Lung (tissue), 12 donors: ENCODE data around the gene OR12D1. TPM values are rescaled to one million over a fixed set of nuclear protein-coding genes. Genes with fewer than 3 reads are reported as not detected.

Source experiments
- ATAC-seq: fragments of 200-7000 bp; cut with Tn5 transposase; one replicate; pipeline ENCODE4 v1.9.1; 2020; ENCODE audit warnings: moderate number of reproducible peaks; ENCODE audit not compliant: insufficient read depth, low FRiP score
- DNase-seq, 3 donors: peaks; one replicate each; pipeline ENCODE4 v3.0.0-alpha.2; 2013 to 2017
- H3K27ac ChIP-seq, 2 donors: one replicate each; pipeline ENCODE4 v1.5.1; 2013; ENCODE audit warnings: mild to moderate bottlenecking in 2 of 2, moderate library complexity in 2 of 2, control low read depth in 1 of 2, inconsistent platforms in 1 of 2, low read depth in 1 of 2, low read length in 1 of 2
- H3K27me3 ChIP-seq, 3 donors: one replicate each; pipeline ENCODE4 v1.5.1; 2013; ENCODE audit warnings: low read length in 2 of 3; ENCODE audit not compliant: control insufficient read depth in 3 of 3, insufficient read depth in 3 of 3
- H3K36me3 ChIP-seq, 4 donors: one replicate each; pipeline ENCODE4 v1.5.1; 2013; ENCODE audit warnings: low read length in 4 of 4, mild to moderate bottlenecking in 1 of 4, moderate library complexity in 1 of 4; ENCODE audit not compliant: control insufficient read depth in 4 of 4, insufficient read depth in 4 of 4
- H3K4me1 ChIP-seq, 5 donors: one replicate each; pipeline ENCODE4 v1.5.1; 2013; ENCODE audit warnings: low read length in 5 of 5, mild to moderate bottlenecking in 2 of 5, moderate library complexity in 1 of 5; ENCODE audit not compliant: control insufficient read depth in 5 of 5, insufficient read depth in 5 of 5
- H3K4me3 ChIP-seq: one replicate; pipeline ENCODE4 v1.5.1; 2013; ENCODE audit warnings: mild to moderate bottlenecking, control low read depth, moderate library complexity
- H3K9ac ChIP-seq, 2 donors: one replicate each; pipeline ENCODE4 v1.5.1; 2013; ENCODE audit warnings: low read length in 2 of 2, control low read depth in 1 of 2; ENCODE audit not compliant: insufficient read depth in 1 of 2
- H3K9me3 ChIP-seq, 4 donors: one replicate each; pipeline ENCODE4 v1.5.1; 2013; ENCODE audit warnings: low read length in 3 of 4, mild to moderate bottlenecking in 1 of 4, moderate library complexity in 1 of 4; ENCODE audit not compliant: control insufficient read depth in 4 of 4, insufficient read depth in 3 of 4
- WGBS, 2 donors: extraction: QIAGEN DNeasy Blood & Tissue Kit; methylation state at CpG; one replicate each; pipeline ENCODE4 v1.1.7; 2013; 5-methylcytosine and 5-hydroxymethylcytosine counted together
- polyA plus RNA-seq, 2 donors: library from polyadenylated mRNA; stranded (reverse); fragments of 200-250 nt; gene quantifications; one replicate each; pipeline ENCODE4 v1.2.1, GENCODE V29; 2013
- total RNA-seq, 2 donors: library from RNA; depleted of rRNA in 1 of 2; stranded (reverse); fragments of >200 nt in 1 of 2; gene quantifications; one replicate each; pipeline ENCODE4 v1.2.1, GENCODE V29; 2014 to 2021
- TF ChIP-seq, protein P1 (sequence below): IDR thresholded peaks from 2 replicates; pipeline ENCODE4 v1.5.1; 2012; ENCODE audit warnings: mild to moderate bottlenecking; ENCODE audit errors: control extremely low read depth, extremely low read depth
- donor health status: control.
- donor health status: control.
- donor health status: Bipolar disorder and iron deficiency.
- donor health status: healthy.
- donor health status: DM: yes; HTN: yes; CAD: no.

OR12D1 gene
- total and polyA plus RNA-seq, 4 donors: not detected

DNA sequence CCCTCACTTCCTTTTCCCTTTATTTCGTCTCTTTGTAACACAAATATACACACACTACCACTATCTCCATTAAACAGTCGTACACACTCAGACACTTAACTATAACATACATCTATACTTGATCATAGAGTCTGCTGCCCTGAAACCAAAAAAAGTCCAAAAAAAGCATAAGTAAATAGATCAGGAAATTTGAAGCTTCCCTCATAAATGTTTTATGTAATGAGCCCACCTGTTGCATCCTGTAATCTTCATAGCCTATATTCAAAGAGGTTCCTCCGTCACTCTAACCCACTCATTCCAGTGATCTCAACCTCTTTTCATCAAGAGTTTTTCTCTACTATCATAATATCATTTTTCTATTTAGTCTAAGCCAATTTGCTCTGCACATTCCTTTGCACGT lies 26.2 kb upstream of the OR12D1 start:
- ATAC-seq: no peak
- H3K27ac ChIP-seq: no peak overlapping the region
- 60 to 67% methylated on average over 4 of the region's 4 CpGs for WGBS, 2 donors
- H3K9ac ChIP-seq: no peak overlapping the region
- no peaks in the 10 kb centered on the region for H3K4me1 ChIP-seq
- no peaks in the 10 kb centered on the region for H3K36me3 ChIP-seq
- H3K27me3 ChIP-seq: no peaks in the 10 kb centered on the region
- no peak overlapping the region for H3K4me3 ChIP-seq
- H3K9me3 ChIP-seq: peaks cover 0 to 2% (median 0%) of the 10 kb centered on the region in 4 donors
- TF ChIP-seq, protein P1, sequence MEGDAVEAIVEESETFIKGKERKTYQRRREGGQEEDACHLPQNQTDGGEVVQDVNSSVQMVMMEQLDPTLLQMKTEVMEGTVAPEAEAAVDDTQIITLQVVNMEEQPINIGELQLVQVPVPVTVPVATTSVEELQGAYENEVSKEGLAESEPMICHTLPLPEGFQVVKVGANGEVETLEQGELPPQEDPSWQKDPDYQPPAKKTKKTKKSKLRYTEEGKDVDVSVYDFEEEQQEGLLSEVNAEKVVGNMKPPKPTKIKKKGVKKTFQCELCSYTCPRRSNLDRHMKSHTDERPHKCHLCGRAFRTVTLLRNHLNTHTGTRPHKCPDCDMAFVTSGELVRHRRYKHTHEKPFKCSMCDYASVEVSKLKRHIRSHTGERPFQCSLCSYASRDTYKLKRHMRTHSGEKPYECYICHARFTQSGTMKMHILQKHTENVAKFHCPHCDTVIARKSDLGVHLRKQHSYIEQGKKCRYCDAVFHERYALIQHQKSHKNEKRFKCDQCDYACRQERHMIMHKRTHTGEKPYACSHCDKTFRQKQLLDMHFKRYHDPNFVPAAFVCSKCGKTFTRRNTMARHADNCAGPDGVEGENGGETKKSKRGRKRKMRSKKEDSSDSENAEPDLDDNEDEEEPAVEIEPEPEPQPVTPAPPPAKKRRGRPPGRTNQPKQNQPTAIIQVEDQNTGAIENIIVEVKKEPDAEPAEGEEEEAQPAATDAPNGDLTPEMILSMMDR: no peak
- no peak for DNase-seq

GRCh38 chr6:29395331-29395730 lies 19.4 kb upstream of the OR12D1 start, which contains the start of gene OR12D2:
Gene OR12D2 (plus strand): TSS chr6:29395631. CDS start chr6:29396700, 1,069 bp downstream.
- Histone ChIP-seq H3K9me3 (peaks cover 0 to 2% (median 0%) of the 10 kb centered on the region in 4 donors), H3K27me3 (no peaks in the 10 kb centered on the region), H3K36me3 (no peaks in the 10 kb centered on the region), H3K9ac (no peak within 1 kb of the TSS), H3K4me1 (no peaks in the 10 kb centered on the region), H3K27ac (no peak within 1 kb of the TSS), H3K4me3 (no peak within 1 kb of the TSS)
- ATAC-seq (no peak), DNase-seq (no peak)
- TF ChIP-seq, protein P1: no peak

GRCh38 chr6:29399525-29399924 lies 15.2 kb upstream of the OR12D1 start:
- Histone ChIP-seq H3K4me3 (no peak overlapping the region), H3K27ac (no peak overlapping the region), H3K27me3 (no peaks in the 10 kb centered on the region), H3K9ac (no peak overlapping the region), H3K9me3 (no peaks in the 10 kb centered on the region), H3K4me1 (no peaks in the 10 kb centered on the region), H3K36me3 (no peaks in the 10 kb centered on the region)
- no peak for ATAC-seq
- no peak for DNase-seq
- TF ChIP-seq, protein P1: no peak
- WGBS, 2 donors: 69 to 74% methylated on average over 2 of the region's 2 CpGs

DNA sequence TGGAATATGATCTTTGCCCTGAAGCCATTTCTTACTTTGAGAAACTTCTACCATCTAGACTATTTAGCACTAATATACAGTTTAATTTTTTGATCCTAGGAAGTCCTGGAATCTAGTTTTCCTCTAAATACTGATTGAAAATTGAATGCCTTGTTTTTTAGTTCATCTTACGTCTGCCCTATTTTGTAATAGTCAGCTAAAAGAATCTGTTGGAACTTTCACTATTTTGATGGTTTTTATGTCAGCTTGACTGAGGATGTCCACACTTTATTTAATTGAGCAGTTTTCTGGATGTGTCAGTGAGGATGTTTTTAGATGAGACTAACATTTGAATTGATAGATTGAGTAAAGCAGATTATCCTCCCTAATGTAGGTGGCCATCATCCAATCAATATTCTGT lies 10.9 kb upstream of the OR12D1 start:
- Histone ChIP-seq H3K36me3 (no peaks in the 10 kb centered on the region), H3K4me1 (no peaks in the 10 kb centered on the region), H3K9ac (no peak overlapping the region), H3K27me3 (no peaks in the 10 kb centered on the region), H3K9me3 (no peaks in the 10 kb centered on the region), H3K27ac (no peak overlapping the region), H3K4me3 (no peak overlapping the region)
- 50 to 97% methylated on average over 1 of the region's 1 CpG for WGBS, 2 donors
- DNase-seq: no peak
- no peak for ATAC-seq
- TF ChIP-seq, protein P1: no peak
